IPS-18c (cell line): ENCODE data around the gene B4GALT1.

Experiments
- H3K4me3 ChIP-seq: 2 replicates; pipeline ENCODE4 v1.7.0; 2013; ENCODE audit warnings: low read depth, mild to moderate bottlenecking, low read length, moderate library complexity; ENCODE audit not compliant: insufficient read depth
- H3K9me3 ChIP-seq: one replicate; pipeline ENCODE4 v1.6.1; 2013; ENCODE audit warnings: mild to moderate bottlenecking, low read length, moderate library complexity; ENCODE audit not compliant: control insufficient read depth, insufficient read depth

B4GALT1 gene

DNA sequence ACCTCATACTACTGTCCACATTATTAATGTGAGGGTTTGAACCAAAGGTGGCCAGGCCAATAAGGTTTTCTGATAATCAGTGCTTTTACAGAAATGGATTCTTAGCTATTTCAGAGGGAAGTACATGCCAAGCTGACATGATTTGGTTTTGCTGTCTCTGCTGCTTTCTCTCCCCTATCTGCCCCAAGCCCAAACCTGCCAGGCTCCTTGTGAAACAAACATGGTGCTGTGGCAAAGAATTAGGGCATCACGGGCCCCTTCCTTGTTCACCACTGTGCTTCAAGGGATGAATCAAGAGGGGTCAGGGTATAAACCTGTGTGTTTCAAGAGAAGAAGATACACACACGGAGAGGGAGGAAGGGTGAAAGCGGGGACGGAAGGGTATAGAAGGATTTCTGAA, 49.3 kb downstream of the B4GALT1 start:
- Histone ChIP-seq H3K9me3 (no peaks in the 10 kb centered on the region), H3K4me3 (no peak overlapping the region)

DNA sequence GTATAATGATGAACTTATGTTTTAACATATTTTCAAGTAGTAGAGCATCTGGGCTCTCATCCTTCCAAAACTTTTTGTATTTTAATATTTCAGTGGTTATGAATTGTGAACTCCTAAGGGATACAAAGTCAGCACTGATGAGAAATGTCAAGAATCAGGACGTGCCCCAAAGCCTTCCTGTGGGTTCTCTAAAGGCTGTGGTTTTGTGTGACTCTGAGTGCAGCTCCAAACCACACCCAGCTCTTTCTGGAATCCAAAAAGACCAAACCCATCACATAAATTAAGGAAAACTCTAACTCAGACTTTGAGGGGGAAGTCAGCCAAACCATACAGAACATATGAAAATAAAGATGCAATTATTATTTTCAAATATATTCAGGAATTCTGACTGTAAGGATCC, 49.8 kb downstream of the B4GALT1 start:
- no peaks in the 10 kb centered on the region for H3K9me3 ChIP-seq
- no peak overlapping the region for H3K4me3 ChIP-seq

DNA sequence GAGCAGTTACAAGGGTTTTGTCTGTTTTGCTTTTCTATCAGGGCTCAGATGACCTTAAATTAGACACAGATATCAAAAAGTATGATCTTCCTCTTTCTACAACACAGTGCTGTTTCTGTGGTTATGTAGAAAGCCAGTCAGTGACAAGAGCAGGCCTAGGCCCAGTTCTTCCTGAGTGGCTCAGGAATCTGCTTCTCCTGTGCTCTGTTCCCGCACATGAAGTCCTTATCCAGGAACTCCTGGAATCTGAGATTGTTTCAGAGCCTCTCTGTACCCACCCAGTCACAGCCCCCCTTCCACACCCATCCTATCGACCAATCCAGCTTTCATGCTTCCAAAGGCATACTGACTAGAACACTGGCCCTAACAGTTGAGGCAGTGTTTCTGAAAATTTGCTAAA, 50.3 kb downstream of the B4GALT1 start:
- no peaks in the 10 kb centered on the region for H3K9me3 ChIP-seq
- H3K4me3 ChIP-seq: no peak overlapping the region

DNA sequence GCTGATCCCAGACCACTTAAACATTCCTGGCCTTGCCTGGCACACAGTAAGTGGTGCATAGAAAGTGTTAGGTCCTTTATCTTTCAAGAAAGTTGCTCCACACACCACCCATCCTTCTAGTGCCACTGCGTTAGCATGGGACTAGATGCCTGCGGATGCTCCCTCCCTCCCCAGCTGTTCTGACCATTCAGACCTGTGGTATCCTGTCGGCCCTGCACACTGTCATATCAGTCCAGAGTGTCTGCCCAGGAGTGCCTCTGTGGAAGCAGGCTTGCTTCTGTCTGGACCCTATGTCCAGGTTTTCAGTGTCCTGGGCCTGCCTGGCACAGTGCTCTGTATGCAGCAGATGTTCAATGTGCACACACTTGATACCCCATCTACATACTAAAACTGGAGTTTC, 52.4 kb downstream of the B4GALT1 start:
- Histone ChIP-seq H3K4me3 (no peak overlapping the region), H3K9me3 (no peaks in the 10 kb centered on the region)

DNA sequence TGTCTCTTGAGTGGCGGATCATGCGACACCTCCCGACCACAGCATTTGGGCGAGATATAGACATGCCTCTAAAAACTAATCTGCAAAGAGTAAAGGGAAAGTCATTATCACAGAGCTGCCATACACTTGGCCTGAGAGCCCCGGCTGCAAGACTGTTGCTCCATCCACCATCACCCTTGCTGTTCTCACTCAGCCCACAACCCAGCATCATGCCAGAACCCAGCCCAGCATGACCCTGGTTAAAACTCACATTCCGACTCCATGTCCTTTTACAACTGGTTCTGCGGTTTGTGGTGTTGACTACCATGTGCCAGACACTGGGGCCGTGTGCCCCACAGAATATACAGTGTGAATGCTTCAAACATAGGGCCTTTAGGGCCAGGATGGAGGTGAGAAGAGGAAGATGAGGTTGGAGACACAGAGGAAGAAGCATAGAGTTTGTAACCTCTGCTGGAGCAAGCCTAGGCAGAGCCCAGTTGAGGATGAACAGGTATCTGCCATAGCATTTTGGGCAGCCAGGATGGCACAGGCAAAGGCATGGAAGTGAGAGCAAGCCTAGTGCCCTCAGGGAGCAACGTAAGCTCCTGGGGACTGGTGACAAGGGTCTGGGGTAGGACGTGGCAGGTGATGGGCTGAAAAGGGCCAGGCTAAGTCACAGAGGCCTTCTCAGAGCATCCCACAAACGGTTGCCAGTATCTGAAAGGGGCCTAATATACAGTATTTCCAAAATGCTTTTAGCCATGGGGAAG, 53.2 kb downstream of the B4GALT1 start:
- Histone ChIP-seq H3K9me3 (no peaks in the 10 kb centered on the region), H3K4me3 (no peak overlapping the region)

DNA sequence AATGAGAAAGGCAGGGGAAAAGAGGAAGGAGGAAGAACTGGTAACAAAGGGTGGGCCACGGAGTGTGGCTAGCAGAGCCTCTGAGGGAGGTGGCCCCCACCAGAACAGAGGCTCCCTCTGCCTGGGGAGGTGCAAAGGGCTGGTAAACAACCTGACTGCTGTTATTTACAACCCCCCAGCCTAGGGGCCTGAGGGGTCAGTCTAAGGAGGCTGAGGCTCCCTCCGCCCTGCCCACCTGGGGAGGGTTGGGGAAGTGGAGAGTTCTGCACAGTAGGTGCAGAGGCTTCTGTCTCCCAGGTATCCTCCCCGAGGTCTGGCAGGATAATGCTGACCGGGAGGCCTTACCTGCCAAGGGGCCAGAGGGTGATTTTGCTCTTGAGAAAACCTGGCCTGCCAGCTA, 55.0 kb downstream of the B4GALT1 start:
- Histone ChIP-seq H3K4me3 (no peak overlapping the region), H3K9me3 (no peaks in the 10 kb centered on the region)

DNA sequence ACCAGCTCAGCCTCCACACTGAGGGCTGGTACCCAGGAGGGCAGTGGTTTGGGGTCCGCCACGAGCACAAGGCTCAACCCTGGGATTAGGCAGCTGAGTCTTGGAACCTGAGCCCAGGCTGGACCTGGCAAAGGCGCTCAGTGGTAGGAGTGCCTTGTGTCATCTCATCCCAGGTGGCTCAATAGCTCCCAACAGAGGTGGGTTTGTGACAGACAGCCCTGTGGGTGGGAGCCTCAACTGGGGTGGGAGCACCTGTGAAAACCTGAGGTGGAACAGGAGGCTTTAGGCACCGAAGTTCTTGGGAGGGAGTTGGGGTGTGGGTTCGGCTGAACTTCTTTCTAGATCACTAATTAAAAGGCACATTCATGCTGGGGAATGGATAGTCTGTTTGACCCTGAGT, 55.5 kb downstream of the B4GALT1 start:
- Histone ChIP-seq H3K9me3 (no peaks in the 10 kb centered on the region), H3K4me3 (no peak overlapping the region)

DNA sequence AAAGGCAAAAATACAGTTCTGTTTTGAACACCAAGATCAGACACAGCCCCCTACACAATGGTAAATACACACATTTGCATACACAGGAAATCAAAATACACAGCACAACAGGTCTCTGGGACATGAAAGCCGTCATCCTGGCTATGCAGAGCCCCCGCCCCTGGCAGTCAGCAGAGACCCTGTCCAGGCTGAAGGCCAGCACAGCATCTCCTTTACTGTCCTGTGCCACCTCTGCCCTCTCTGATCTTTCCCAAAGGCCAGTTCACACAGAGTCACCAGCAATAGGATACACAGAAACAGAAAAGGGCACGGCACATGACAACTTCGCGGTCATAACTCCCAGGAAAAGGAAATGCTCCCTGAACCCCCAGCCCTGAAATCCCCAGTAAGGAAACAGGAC, 56.5 kb downstream of the B4GALT1 start:
- Histone ChIP-seq H3K4me3 (no peak overlapping the region), H3K9me3 (no peaks in the 10 kb centered on the region)

DNA sequence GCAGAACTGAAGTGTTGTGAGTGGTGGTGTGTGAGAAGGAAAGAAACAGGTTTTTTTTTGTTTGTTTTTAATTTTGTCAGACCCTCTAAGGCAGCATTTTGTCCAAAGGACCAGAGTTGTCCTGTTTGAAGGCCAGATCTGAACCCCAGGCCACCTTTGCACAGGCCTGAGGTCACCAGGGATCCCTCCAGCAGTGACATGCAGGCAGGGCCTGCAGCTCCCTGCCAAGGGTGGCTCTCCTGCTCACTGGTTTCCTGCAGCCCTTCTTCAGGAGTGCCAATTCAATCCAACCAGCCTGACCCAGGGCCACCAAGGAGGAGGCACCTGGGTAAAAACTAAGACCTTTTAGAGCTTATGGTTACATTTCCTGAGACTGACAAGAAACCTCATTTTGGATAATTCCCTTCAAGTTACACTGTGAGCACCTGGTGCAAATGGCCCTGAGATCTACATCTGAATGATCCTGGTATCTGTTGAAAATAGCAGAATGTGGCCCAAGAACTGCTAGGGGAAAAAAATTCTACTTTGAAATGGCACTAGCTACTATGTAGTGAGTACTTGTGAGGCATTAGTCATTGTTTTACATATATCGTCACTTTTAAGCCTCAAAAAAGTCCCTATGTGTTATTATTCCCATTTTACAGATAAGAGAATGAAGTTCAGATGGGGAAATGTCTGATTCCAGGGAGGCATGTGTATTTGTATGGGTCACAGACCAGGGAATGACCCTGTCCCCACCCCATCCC, 57.1 kb downstream of the B4GALT1 start:
- Histone ChIP-seq H3K9me3 (no peaks in the 10 kb centered on the region), H3K4me3 (no peak overlapping the region)

DNA sequence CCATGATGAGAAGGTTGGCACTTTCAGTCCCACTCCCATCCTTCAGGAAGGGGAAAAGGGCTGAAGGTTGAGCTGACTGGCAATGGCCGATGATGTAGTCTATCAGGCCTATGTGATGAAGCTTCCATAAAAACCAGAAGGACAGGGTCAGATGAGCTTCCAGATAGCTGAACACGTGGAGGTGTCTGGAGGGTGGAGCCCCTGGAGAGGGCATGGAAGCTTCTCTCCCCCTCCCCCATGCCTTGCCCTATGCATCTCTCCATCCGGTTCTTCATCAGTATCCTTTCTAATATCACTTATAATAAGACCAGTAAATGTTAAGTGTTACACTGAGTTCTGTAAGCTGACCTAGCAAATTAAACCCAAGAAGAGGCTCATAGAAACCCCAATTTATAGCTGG, 58.0 kb downstream of the B4GALT1 start:
- H3K4me3 ChIP-seq: no peak overlapping the region
- peaks cover 2% of the 10 kb centered on the region for H3K9me3 ChIP-seq

DNA sequence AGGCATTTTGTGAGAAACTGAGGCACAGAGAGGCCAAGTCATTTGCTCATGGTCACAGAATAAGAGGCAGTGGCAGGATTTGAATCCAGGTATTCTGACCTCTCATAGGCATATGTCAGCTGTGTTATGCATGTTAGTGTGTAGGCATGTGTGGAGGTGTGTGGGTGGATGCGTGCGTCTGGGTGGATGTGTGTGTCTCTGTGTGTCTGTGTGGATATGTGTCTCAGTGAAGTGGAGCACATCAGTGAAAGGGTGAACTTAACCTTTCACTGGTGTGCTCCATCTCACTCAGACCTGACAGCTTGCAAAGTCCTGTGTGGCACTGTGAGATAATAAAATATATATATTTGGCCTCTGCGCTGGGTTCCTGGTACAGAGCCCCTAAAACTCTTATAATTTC, 58.7 kb downstream of the B4GALT1 start:
- H3K4me3 ChIP-seq: no peak overlapping the region

DNA sequence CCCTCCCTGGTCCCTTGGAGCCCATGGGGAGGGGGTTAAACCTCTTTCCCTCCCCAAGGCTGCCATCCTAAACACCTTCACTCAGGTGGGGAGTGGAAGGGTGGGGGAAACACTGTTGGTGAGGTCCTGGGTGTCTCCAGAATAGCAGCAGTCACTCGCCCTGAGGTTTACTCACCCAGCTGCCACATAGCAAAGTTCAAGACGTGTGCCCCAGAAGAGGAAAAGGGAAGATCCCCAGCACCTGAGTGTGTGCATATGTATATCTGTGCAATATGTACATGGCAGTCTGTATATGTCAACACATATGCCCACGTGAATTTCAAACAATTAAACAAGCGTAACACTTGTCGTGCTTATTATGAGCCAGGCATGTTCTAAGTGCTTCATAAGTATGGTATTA, 59.4 kb downstream of the B4GALT1 start:
- no peak overlapping the region for H3K4me3 ChIP-seq
- H3K9me3 ChIP-seq: peaks cover 2% of the 10 kb centered on the region

More for the DNA sequence above, 58.7 kb downstream of the B4GALT1 start:
- H3K9me3 ChIP-seq: peaks cover 2% of the 10 kb centered on the region

DNA sequence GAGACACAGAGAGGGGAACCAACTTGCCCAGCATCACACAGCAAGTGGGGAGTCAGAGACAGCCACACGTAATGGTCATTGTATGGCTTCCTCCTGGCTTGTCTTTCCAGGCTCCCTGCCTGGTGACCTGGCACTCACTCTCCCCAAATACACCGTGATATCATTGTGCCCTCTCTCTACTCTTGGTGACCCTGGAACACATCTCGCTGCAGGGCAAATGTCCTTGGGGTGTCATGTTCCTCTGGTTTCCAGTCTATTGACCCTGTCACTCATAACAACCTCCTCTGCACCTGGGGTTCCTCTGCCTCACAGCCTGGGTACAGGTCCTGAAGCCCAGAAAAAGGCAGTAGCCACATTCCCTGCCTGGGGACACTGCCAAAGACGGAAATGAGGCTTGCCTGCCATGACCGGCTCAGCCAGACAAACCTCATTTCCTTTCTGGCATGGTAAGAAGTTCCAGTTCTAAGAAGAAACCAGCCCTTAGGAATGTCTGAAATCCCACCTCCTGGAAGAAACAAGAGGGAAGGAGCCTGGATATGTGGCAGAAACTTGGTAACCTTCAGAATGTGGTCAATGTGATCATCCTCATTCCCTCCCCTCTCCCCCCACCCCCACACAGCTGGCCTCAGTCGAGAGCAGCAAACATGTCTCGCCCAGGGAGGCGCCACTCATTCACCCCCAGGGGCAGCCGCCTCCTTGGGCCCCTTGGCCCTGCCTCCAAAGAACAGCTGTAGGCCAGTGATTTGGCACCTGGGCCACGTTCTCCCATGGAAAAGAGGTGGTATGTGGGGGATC, 60.1 kb downstream of the B4GALT1 start:
- Histone ChIP-seq H3K4me3 (no peak overlapping the region), H3K9me3 (peaks cover 2% of the 10 kb centered on the region)

DNA sequence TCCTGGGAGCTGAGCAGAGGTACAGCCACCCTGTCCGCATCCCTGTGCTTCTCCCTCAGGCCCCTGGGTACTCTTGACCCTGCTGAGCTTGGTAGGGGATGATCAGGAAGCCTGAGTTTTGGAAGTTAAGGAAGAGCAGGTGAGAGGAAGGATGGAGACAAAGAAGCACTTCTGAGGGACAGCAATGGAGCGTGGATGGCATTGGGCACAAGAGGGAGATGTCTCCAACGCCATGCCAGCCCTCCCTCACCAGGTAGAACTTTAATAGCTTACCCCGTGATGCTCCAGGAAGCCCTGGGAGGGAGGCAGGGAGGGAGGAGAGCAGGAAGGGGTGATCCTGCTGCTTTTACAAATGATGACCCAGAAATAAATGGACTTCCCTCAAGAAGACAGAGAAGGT, 60.8 kb downstream of the B4GALT1 start:
- H3K9me3 ChIP-seq: peaks cover 2% of the 10 kb centered on the region
- no peak overlapping the region for H3K4me3 ChIP-seq

DNA sequence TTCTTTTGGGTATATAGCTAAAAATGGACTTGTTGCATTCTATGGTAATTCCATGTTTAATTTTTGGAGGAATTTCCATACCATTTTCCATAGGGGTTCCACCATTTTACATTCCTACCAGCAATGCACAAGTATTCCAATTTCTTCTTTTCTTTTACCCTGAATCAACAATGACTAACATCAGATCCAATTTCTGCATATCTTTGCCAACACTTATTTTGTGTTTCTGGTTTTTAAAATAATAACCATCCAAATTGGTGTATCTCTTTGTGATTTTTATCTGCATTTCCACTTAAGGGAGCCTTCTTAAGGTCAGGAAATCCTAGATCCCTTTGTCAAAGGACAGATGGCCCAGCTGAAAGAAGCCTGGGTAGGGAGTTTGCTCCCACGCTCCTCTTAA, 61.2 kb downstream of the B4GALT1 start:
- peaks cover 2% of the 10 kb centered on the region for H3K9me3 ChIP-seq
- no peak overlapping the region for H3K4me3 ChIP-seq

DNA sequence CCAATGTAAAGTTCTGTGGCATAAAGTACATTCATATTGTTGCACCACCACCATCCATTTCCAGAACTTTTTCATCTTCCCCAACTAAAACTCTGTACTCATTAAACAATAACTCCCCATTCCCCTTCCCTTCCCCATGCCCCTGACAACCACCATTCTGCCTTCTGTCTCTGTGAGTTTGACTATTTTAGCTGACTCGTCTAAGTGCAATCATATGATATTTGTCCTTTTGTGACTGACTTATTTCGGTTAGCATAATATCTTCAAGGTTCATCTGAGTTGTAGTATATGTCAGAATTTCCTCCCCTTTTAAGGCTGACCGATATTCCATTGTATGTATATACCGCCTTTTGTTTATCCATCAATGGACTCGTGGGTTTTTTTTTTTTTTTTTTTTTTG, 61.6 kb downstream of the B4GALT1 start:
- Histone ChIP-seq H3K4me3 (no peak overlapping the region), H3K9me3 (peaks cover 2% of the 10 kb centered on the region)

DNA sequence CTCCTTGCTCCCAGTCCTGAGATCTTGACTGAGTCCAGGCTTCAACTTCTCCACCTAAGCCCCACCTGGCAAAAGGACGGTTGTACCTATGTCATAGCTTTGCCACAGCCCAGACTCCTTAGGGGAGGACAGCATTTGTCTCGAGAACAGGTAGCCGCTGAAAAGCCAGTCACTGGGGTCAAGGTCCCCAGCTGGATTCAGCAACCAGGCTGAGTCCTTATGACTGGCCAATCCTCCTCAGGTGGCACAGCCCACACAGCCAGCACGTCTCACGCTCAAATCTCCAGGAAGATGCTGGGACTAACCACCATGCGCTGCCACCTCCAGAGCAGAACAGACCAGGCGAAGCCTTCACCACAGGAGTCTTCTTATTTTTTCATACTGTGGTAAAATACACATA, 62.7 kb downstream of the B4GALT1 start:
- peaks cover 2% of the 10 kb centered on the region for H3K9me3 ChIP-seq
- no peak overlapping the region for H3K4me3 ChIP-seq
